ENCODE measurements around the gene PRRC2A. TPM values are rescaled to one million over a fixed set of nuclear protein-coding genes. Genes with fewer than 3 reads are reported as not detected.
A peak's percentile ranks its signal among the peaks of the same experiment; 100 is the strongest.

PRRC2A gene
- total RNA-seq, 4 donors from 2014 or later, result 67.1 to 133 (median 126) TPM

- peak in 1 of 3 donors; percentile 61 for DNase-seq
- H3K9me3 ChIP-seq, result no peaks in the 10 kb centered on the region
- H3K36me3 ChIP-seq, result peaks cover 0 to 31% (median 0%) of the 10 kb centered on the region in 3 donors
- TF ChIP-seq, protein P1, sequence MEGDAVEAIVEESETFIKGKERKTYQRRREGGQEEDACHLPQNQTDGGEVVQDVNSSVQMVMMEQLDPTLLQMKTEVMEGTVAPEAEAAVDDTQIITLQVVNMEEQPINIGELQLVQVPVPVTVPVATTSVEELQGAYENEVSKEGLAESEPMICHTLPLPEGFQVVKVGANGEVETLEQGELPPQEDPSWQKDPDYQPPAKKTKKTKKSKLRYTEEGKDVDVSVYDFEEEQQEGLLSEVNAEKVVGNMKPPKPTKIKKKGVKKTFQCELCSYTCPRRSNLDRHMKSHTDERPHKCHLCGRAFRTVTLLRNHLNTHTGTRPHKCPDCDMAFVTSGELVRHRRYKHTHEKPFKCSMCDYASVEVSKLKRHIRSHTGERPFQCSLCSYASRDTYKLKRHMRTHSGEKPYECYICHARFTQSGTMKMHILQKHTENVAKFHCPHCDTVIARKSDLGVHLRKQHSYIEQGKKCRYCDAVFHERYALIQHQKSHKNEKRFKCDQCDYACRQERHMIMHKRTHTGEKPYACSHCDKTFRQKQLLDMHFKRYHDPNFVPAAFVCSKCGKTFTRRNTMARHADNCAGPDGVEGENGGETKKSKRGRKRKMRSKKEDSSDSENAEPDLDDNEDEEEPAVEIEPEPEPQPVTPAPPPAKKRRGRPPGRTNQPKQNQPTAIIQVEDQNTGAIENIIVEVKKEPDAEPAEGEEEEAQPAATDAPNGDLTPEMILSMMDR (IDR thresholded peaks at IDR 0.05), result no peak
- TF ChIP-seq POLR2A (IDR thresholded peaks at IDR 0.05), result no peak
- peak overlapping the region; percentile 92 to 99 (median 95) for H3K27ac ChIP-seq
- H3K4me3 ChIP-seq, result peak overlapping the region; percentile 68 to 95 (median 79)
- H3K4me1 ChIP-seq, result peaks cover 4 to 53% (median 10%) of the 10 kb centered on the region in 4 donors
- H3K27me3 ChIP-seq, result no peaks in the 10 kb centered on the region
Measured at GRCh38 chr6:31663961-31664789, 43.7 kb downstream of the PRRC2A start.

- peaks cover 2 to 46% (median 5%) of the 10 kb centered on the region in 4 donors for H3K4me1 ChIP-seq
- TF ChIP-seq, protein P1 (IDR thresholded peaks at IDR 0.05), result no peak
- peak; percentile 62 to 81 for TF ChIP-seq POLR2A (IDR thresholded peaks at IDR 0.05)
- H3K9me3 ChIP-seq, result no peaks in the 10 kb centered on the region
- peak; percentile 89 to 97 (median 94) for DNase-seq
- peaks cover 0 to 38% (median 0%) of the 10 kb centered on the region in 3 donors for H3K36me3 ChIP-seq
- H3K27me3 ChIP-seq, result no peaks in the 10 kb centered on the region
- peak within 1 kb of the TSS; percentile 68 to 95 (median 79) for H3K4me3 ChIP-seq
- peak within 1 kb of the TSS; percentile 92 to 99 (median 95) for H3K27ac ChIP-seq
Measured at GRCh38 chr6:31664790-31665500, 44.4 kb downstream of the PRRC2A start, which contains the start of gene GPANK1. GPANK1 (minus strand) TSS chr6:31664997; CDS start chr6:31664478, 519 bp downstream.

- peaks cover 2 to 46% (median 5%) of the 10 kb centered on the region in 4 donors for H3K4me1 ChIP-seq
- DNase-seq, result peak; percentile 99 to 100 (median 99)
- peak within 1 kb of the TSS; percentile 68 to 95 (median 79) for H3K4me3 ChIP-seq
- H3K36me3 ChIP-seq, result peaks cover 0 to 46% (median 0%) of the 10 kb centered on the region in 3 donors
- H3K27me3 ChIP-seq, result no peaks in the 10 kb centered on the region
- TF ChIP-seq, protein P1 (IDR thresholded peaks at IDR 0.05), result peak in 2 of 6 experiments; percentile 12 to 18
- peak; percentile 80 to 85 for TF ChIP-seq POLR2A (IDR thresholded peaks at IDR 0.05)
- H3K9me3 ChIP-seq, result no peaks in the 10 kb centered on the region
- H3K27ac ChIP-seq, result peak within 1 kb of the TSS; percentile 92 to 99 (median 95)
Measured at GRCh38 chr6:31665501-31666336, 45.2 kb downstream of the PRRC2A start, which contains the start of gene CSNK2B. CSNK2B (plus strand) TSS chr6:31666080; CDS start chr6:31666832, 752 bp downstream.

DNA sequence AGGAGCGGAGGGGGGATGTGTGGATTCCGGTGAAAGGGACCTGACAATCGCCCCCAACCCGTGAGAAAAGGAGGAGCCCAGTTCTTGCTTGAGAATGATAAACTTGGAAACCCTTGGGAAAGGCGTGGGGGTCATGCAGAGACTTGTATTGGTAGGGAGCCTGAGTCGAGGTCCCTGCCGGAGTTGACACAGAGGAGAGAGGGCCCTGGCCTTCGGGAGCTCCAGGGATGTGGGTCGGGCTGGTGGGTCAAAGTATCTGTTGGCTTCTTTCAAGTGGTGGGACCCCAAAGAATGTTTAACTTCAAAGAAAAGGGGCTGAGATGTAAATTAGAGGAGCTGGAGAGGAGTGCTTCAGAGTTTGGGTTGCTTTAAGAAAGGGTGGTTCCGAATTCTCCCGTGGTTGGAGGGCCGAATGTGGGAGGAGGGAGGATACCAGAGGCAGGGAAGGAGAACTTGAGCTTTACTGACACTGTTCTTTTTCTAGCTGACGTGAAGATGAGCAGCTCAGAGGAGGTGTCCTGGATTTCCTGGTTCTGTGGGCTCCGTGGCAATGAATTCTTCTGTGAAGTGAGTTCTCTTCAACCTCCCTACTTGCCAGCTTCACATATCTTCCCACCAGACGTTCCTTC lies 45.9 kb downstream of the PRRC2A start:
- TF ChIP-seq, protein P1 (IDR thresholded peaks at IDR 0.05), result no peak
- no peak for TF ChIP-seq POLR2A (IDR thresholded peaks at IDR 0.05)
- Histone ChIP-seq H3K27ac (peak overlapping the region; percentile 92 to 99 (median 95)), H3K9me3 (no peaks in the 10 kb centered on the region), H3K27me3 (no peaks in the 10 kb centered on the region), H3K4me3 (peak overlapping the region; percentile 68 to 95 (median 79)), H3K36me3 (peaks cover 0 to 53% (median 0%) of the 10 kb centered on the region in 3 donors), H3K4me1 (peaks cover 2 to 39% (median 5%) of the 10 kb centered on the region in 4 donors)
- DNase-seq, result no peak
